HepG2 (cell line): ENCODE measurements around the gene TMED3. TPM values are rescaled to one million over a fixed set of nuclear protein-coding genes. Genes with fewer than 3 reads are reported as not detected.

Experiments
- CBX1 ChIP-seq: IDR thresholded peaks from one replicate; pipeline ENCODE4 v1.6.1; 2016; ENCODE audit warnings: antibody characterized with exemption, low read depth
- FLYWCH1 ChIP-seq: sonication (generic); formaldehyde crosslinking; IDR thresholded peaks from 2 replicates; pipeline ENCODE4 v1.8.1; 2023; ENCODE audit warnings: mild to moderate bottlenecking, missing genetic modification reagents
- FOSL2 ChIP-seq: sonication (generic); formaldehyde crosslinking; IDR thresholded peaks from 2 replicates; pipeline ENCODE4 v1.4.0; 2020; ENCODE audit warnings: missing genetic modification reagents
- FOXM1 ChIP-seq: sonication (generic); formaldehyde crosslinking; IDR thresholded peaks from 2 replicates; pipeline ENCODE4 v1.5.0; 2020; ENCODE audit warnings: missing genetic modification reagents
- HINFP ChIP-seq: sonication (generic); formaldehyde crosslinking; IDR thresholded peaks from 2 replicates; pipeline ENCODE4 v1.4.0; 2020; ENCODE audit warnings: low read depth, mild to moderate bottlenecking, missing genetic modification reagents
- HMG20A ChIP-seq: IDR thresholded peaks from 2 replicates; pipeline ENCODE4 v1.6.1; 2016; ENCODE audit warnings: borderline replicate concordance
- IRX3 ChIP-seq: sonication (generic); formaldehyde crosslinking; IDR thresholded peaks from 2 replicates; pipeline ENCODE4 v1.8.1; 2023; ENCODE audit warnings: mild to moderate bottlenecking, low read depth, missing genetic modification reagents, borderline replicate concordance
- MXI1 ChIP-seq: IDR thresholded peaks from 3 replicates; pipeline ENCODE4 v1.6.1; 2012; ENCODE audit warnings: low read depth, low read length, inconsistent platforms, borderline replicate concordance
- MYC ChIP-seq: sonication (generic); formaldehyde crosslinking; IDR thresholded peaks from 2 replicates; pipeline ENCODE4 v1.9.0; 2021; ENCODE audit warnings: missing genetic modification reagents, borderline replicate concordance
- NR2C2 ChIP-seq: sonication (generic); formaldehyde crosslinking; IDR thresholded peaks from 2 replicates; pipeline ENCODE4 v1.4.0; 2020; ENCODE audit warnings: missing genetic modification reagents, mild to moderate bottlenecking, moderate library complexity, borderline replicate concordance
- POGK ChIP-seq: sonication (generic); formaldehyde crosslinking; conservative IDR thresholded peaks from 2 replicates; pipeline ENCODE4 v1.8.0; 2022; ENCODE audit warnings: mild to moderate bottlenecking, moderate library complexity, missing genetic modification reagents
- SNAPC4 ChIP-seq: sonication (generic); formaldehyde crosslinking; IDR thresholded peaks from 2 replicates; pipeline ENCODE4 v1.4.0; 2020; ENCODE audit warnings: mild to moderate bottlenecking, missing genetic modification reagents
- TOPORS ChIP-seq: sonication (generic); formaldehyde crosslinking; IDR thresholded peaks from 2 replicates; pipeline ENCODE4 v1.8.0; 2023; ENCODE audit warnings: mild to moderate bottlenecking, missing genetic modification reagents
- ZBTB21 ChIP-seq: sonication (generic); formaldehyde crosslinking; IDR thresholded peaks from 2 replicates; pipeline ENCODE4 v1.4.0; 2020; ENCODE audit warnings: missing genetic modification reagents
- ZNF124 ChIP-seq: sonication (generic); formaldehyde crosslinking; IDR thresholded peaks from 2 replicates; pipeline ENCODE4 v1.4.0; 2020; ENCODE audit warnings: missing genetic modification reagents
- ZNF274 ChIP-seq: sonication (generic); formaldehyde crosslinking; IDR thresholded peaks from 2 replicates; pipeline ENCODE4 v1.5.1; 2020; ENCODE audit warnings: mild to moderate bottlenecking, missing genetic modification reagents
- ZNF329 ChIP-seq: sonication (generic); formaldehyde crosslinking; IDR thresholded peaks from 2 replicates; pipeline ENCODE4 v1.9.0; 2021; ENCODE audit warnings: low read depth, mild to moderate bottlenecking, missing genetic modification reagents
- ZNF367 ChIP-seq: sonication (generic); formaldehyde crosslinking; IDR thresholded peaks from 2 replicates; pipeline ENCODE4 v1.4.0; 2020; ENCODE audit warnings: missing genetic modification reagents, borderline replicate concordance
- ZNF672 ChIP-seq: sonication (generic); formaldehyde crosslinking; IDR thresholded peaks from 2 replicates; pipeline ENCODE4 v1.8.1; 2022; ENCODE audit warnings: missing genetic modification reagents
- ZNF792 ChIP-seq: IDR thresholded peaks from 2 replicates; pipeline ENCODE4 v1.6.1; 2016
- ZNF883 ChIP-seq: sonication (generic); formaldehyde crosslinking; IDR thresholded peaks from 2 replicates; pipeline ENCODE4 v1.5.1; 2020; ENCODE audit warnings: mild to moderate bottlenecking, missing genetic modification reagents; ENCODE audit errors: not compliant biosample characterization
- ZSCAN22 ChIP-seq: sonication (generic); formaldehyde crosslinking; IDR thresholded peaks from 2 replicates; pipeline ENCODE4 v1.4.0; 2020; ENCODE audit warnings: mild to moderate bottlenecking, missing genetic modification reagents
- polyA plus RNA-seq, 8 experiments: library from polyadenylated mRNA; depleted of rRNA in 3 of 8; stranded (reverse) in 7 of 8; unstranded in 1 of 8; fragments of >200 nt; fragmentation: Illumina TruSeq in 4 of 8; extraction: Trizol in 4 of 8; gene quantifications; 2 replicates each; pipeline versions ENCODE4 v1.2.1 to v1.2.3, GENCODE V29; 2011 to 2016; ENCODE audit warnings: low read depth in 4 of 8, missing spikeins in 1 of 8, mixed read lengths in 1 of 8; ENCODE audit not compliant: insufficient read depth in 1 of 8
- total RNA-seq, 5 experiments: library from RNA; depleted of rRNA; stranded (reverse); fragments of >200 nt; fragmentation: Illumina TruSeq; extraction: Trizol; gene quantifications; 2 replicates each; pipeline ENCODE4 v1.2.3, GENCODE V29; 2016; ENCODE audit warnings: low read depth in 1 of 5

Gene TMED3
- total and polyA plus RNA-seq, 2 of the 13 experiments (the other 11 are each of a cell fraction or from before 2014, with no cell fraction given): 125 to 155 TPM

- peak; percentile 52 for TF ChIP-seq NR2C2 (CRISPR knock-in tag)
- TF ChIP-seq ZNF792: peak; percentile 68
- no peak for TF ChIP-seq HMG20A (CRISPR knock-in tag)
- peak; percentile 51; the same call in 1 of the 2 replicates for TF ChIP-seq ZNF329 (CRISPR knock-in tag)
- TF ChIP-seq POGK: peak; percentile 70; the same call in 1 of the 2 replicates
- no peak for TF ChIP-seq IRX3 (CRISPR knock-in tag)
- TF ChIP-seq ZNF672: no peak
- peak; percentile 94 for TF ChIP-seq ZNF274 (CRISPR knock-in tag)
- TF ChIP-seq ZSCAN22: peak; percentile 76; the same call in 1 of the 2 replicates
- peak; percentile 59 for TF ChIP-seq CBX1
- TF ChIP-seq SNAPC4 (CRISPR knock-in tag): no peak
- TF ChIP-seq ZBTB21: no peak
- 0 out of 2 replicates have a peak, but pooled peaks have one; percentile 19 for TF ChIP-seq ZNF124 (CRISPR knock-in tag)
- TF ChIP-seq MXI1: peak; percentile 51; the same call in 1 of the 3 replicates
- peak; percentile 87 for TF ChIP-seq ZNF883
- peak; percentile 85; the same call in 1 of the 2 replicates for TF ChIP-seq HINFP (CRISPR knock-in tag)
- TF ChIP-seq FOSL2 (CRISPR knock-in tag): peak; percentile 30
- TF ChIP-seq MYC (CRISPR knock-in tag): peak; percentile 95
- TF ChIP-seq FOXM1: no peak
- TF ChIP-seq TOPORS (CRISPR knock-in tag): no peak
- no peak for TF ChIP-seq ZNF367
- no peak for TF ChIP-seq FLYWCH1 (CRISPR knock-in tag)
These were observed at the start of gene TMED3 (continued) for GRCh38 chr15:79310985-79311900.
